H1 (cell line): ENCODE results near the gene MBD5. TPM values are rescaled to one million over a fixed set of nuclear protein-coding genes. Genes with fewer than 3 reads are reported as not detected.

Source experiments
- CTCF ChIA-PET: fragments of 300-600 bp; sonication (Branson Sonifier 250); formaldehyde crosslinking; loops from one replicate; lab custom pipeline; 2021; ENCODE audit not compliant: partially characterized antibody; lab: Charles Lee
- POLR2A ChIA-PET: fragments of 300-600 bp; sonication (Branson Sonifier 250); formaldehyde crosslinking; loops from one replicate; lab custom pipeline; 2021; ENCODE audit warnings: inconsistent platforms; ENCODE audit not compliant: partially characterized antibody; lab: Charles Lee
- DNase-seq, 2 experiments: peaks; one replicate each; pipeline versions ENCODE4 v3.0.0 to v3.0.0-alpha.2; 2010 to 2022; ENCODE audit warnings: low spot score in 2 of 2, low read depth in 1 of 2, mixed read lengths in 1 of 2
- FAIRE-seq: peaks from 2 replicates; lab custom pipeline; 2011; peaks lifted over from hg19 to GRCh38; lab: Jason Lieb, UNC
- H2AFZ ChIP-seq: 2 replicates; pipeline ENCODE4 v1.8.1; 2012; ENCODE audit warnings: low read length, inconsistent platforms
- H2AK5ac ChIP-seq: 2 replicates; pipeline ENCODE4 v1.6.1; 2013; ENCODE audit warnings: low read depth, low read length
- H2BK120ac ChIP-seq: replicated peaks from 2 replicates; pipeline ENCODE3; 2013; ENCODE audit warnings: low read depth, low read length, inconsistent platforms
- H2BK12ac ChIP-seq: 2 replicates; pipeline ENCODE4 v1.6.1; 2013; ENCODE audit warnings: low read depth, low read length
- H2BK15ac ChIP-seq: 2 replicates; pipeline ENCODE4 v1.6.1; 2013; ENCODE audit warnings: low read length
- H2BK20ac ChIP-seq: 2 replicates; pipeline ENCODE4 v1.6.1; 2013; ENCODE audit warnings: low read length
- H2BK5ac ChIP-seq: 2 replicates; pipeline ENCODE4 v1.6.1; 2013; ENCODE audit warnings: low read depth, low read length
- H3K14ac ChIP-seq: 2 replicates; pipeline ENCODE4 v1.6.1; 2013; ENCODE audit warnings: inconsistent platforms; ENCODE audit not compliant: insufficient read length
- H3K18ac ChIP-seq: 2 replicates; pipeline ENCODE4 v1.6.1; 2013; ENCODE audit warnings: low read length; ENCODE audit errors: extremely low read depth
- H3K23ac ChIP-seq: 2 replicates; pipeline ENCODE4 v1.6.1; 2013; ENCODE audit warnings: inconsistent platforms; ENCODE audit not compliant: insufficient read length
- H3K23me2 ChIP-seq: 2 replicates; pipeline ENCODE4 v1.6.1; 2013; ENCODE audit warnings: low read depth, low read length
- H3K27ac ChIP-seq: 2 replicates; pipeline ENCODE4 v1.6.1; 2011; ENCODE audit warnings: low read depth, low read length, inconsistent platforms
- H3K27me3 ChIP-seq, 4 experiments: replicated peaks in 1 of 4; 1 replicate in 1 of 4; 2 replicates in 3 of 4; pipeline versions ENCODE4 v1.6.1 to v1.8.1; 2011 to 2013; ENCODE audit warnings: low read length in 3 of 4, mild to moderate bottlenecking in 3 of 4, inconsistent platforms in 2 of 4, mixed read lengths in 2 of 4, moderate library complexity in 1 of 4; ENCODE audit not compliant: control insufficient read depth in 3 of 4, insufficient read depth in 3 of 4; ENCODE audit errors: extremely low read depth in 1 of 4
- H3K36me3 ChIP-seq, 4 experiments: 2 replicates each; pipeline versions ENCODE4 v1.6.1 to v1.8.1; 2011 to 2013; ENCODE audit warnings: mild to moderate bottlenecking in 4 of 4, low read length in 3 of 4, moderate library complexity in 2 of 4, control low read depth in 1 of 4, inconsistent platforms in 1 of 4; ENCODE audit not compliant: insufficient read depth in 4 of 4, control insufficient read depth in 2 of 4
- H3K4ac ChIP-seq: replicated peaks from 2 replicates; pipeline ENCODE3; 2013; ENCODE audit warnings: low read length, low read depth, mixed read lengths, inconsistent platforms; ENCODE audit not compliant: insufficient read length
- H3K4me1 ChIP-seq, 4 experiments: replicated peaks in 1 of 4; 1 replicate in 1 of 4; 2 replicates in 3 of 4; pipeline versions ENCODE4 v1.6.1 to v1.8.1; 2011 to 2013; ENCODE audit warnings: low read length in 3 of 4, inconsistent platforms in 2 of 4, mixed read lengths in 1 of 4; ENCODE audit not compliant: insufficient read depth in 4 of 4, control insufficient read depth in 3 of 4
- H3K4me2 ChIP-seq, 2 experiments: 2 replicates each; pipeline versions ENCODE4 v1.6.1 to v1.8.1; 2011 to 2013; ENCODE audit warnings: low read depth in 2 of 2, low read length in 2 of 2, control low read depth in 1 of 2, inconsistent platforms in 1 of 2, mild to moderate bottlenecking in 1 of 2; ENCODE audit not compliant: insufficient read depth in 1 of 2
- H3K4me3 ChIP-seq, 4 experiments: fragments of 200-600, 300-600 bp in 1 of 4; sonication (generic), shearing (Covaris generic), sonication (Bioruptor Twin) in 1 of 4; 2 replicates each; pipeline versions ENCODE4 v1.5.1 to v1.8.1; 2011 to 2016; ENCODE audit warnings: low read length in 4 of 4, low read depth in 3 of 4, control low read depth in 2 of 4, inconsistent platforms in 2 of 4, mild to moderate bottlenecking in 2 of 4, mixed read lengths in 1 of 4, moderate library complexity in 1 of 4; ENCODE audit not compliant: insufficient read depth in 2 of 4; ENCODE audit errors: extremely low read depth in 1 of 4
- H3K56ac ChIP-seq: replicated peaks from 2 replicates; pipeline ENCODE3; 2013; ENCODE audit warnings: low read depth, mild to moderate bottlenecking, mixed read lengths, low read length, inconsistent platforms; ENCODE audit not compliant: insufficient read length
- H3K79me1 ChIP-seq: 2 replicates; pipeline ENCODE4 v1.6.1; 2013; ENCODE audit warnings: low read depth, low read length, control low read depth
- H3K79me2 ChIP-seq, 2 experiments: 2 replicates each; pipeline versions ENCODE4 v1.6.1 to v1.8.1; 2012 to 2013; ENCODE audit warnings: low read length in 2 of 2, mild to moderate bottlenecking in 2 of 2, inconsistent platforms in 1 of 2; ENCODE audit not compliant: insufficient read depth in 2 of 2, control insufficient read depth in 1 of 2
- H3K9ac ChIP-seq, 4 experiments: replicated peaks in 1 of 4; 1 replicate in 1 of 4; 2 replicates in 3 of 4; pipeline versions ENCODE4 v1.6.1 to v1.8.1; 2011 to 2013; ENCODE audit warnings: low read depth in 3 of 4, low read length in 3 of 4, control low read depth in 2 of 4, mild to moderate bottlenecking in 2 of 4, moderate library complexity in 2 of 4, inconsistent platforms in 1 of 4; ENCODE audit errors: extremely low read depth in 1 of 4
- H3K9me3 ChIP-seq, 2 experiments: 2 replicates each; pipeline versions ENCODE4 v1.6.1 to v1.8.1; 2012 to 2013; ENCODE audit warnings: mild to moderate bottlenecking in 2 of 2, moderate library complexity in 2 of 2, control low read depth in 1 of 2, inconsistent platforms in 1 of 2, low read depth in 1 of 2, low read length in 1 of 2, mixed read lengths in 1 of 2; ENCODE audit not compliant: insufficient read depth in 2 of 2
- H4K20me1 ChIP-seq, 2 experiments: replicated peaks in 1 of 2; 2 replicates each; pipeline versions ENCODE3 to v1.8.1; 2011 to 2013; ENCODE audit warnings: inconsistent platforms in 2 of 2, low read length in 2 of 2, mild to moderate bottlenecking in 1 of 2; ENCODE audit not compliant: insufficient read depth in 2 of 2, control insufficient read depth in 1 of 2
- H4K5ac ChIP-seq: 2 replicates; pipeline ENCODE4 v1.6.1; 2013; ENCODE audit warnings: low read length, low read depth, mixed read lengths, inconsistent platforms; ENCODE audit not compliant: insufficient read length
- H4K8ac ChIP-seq: 2 replicates; pipeline ENCODE4 v1.8.0; 2013; ENCODE audit warnings: mild to moderate bottlenecking, moderate library complexity, low read length, inconsistent platforms; ENCODE audit not compliant: insufficient read depth; ENCODE audit errors: extremely low read depth
- H4K91ac ChIP-seq: replicated peaks from 2 replicates; pipeline ENCODE3; 2013; ENCODE audit warnings: low read length, mixed read lengths, inconsistent platforms; ENCODE audit not compliant: insufficient read length
- RFX5 ChIP-seq: IDR thresholded peaks from 2 replicates; pipeline ENCODE4 v1.6.1; 2011; ENCODE audit warnings: low read depth, low read length, improper control_type of control experiment, borderline replicate concordance
- RNF2 ChIP-seq: fragments of 200-900, 300-1000 bp; sonication (generic); IDR thresholded peaks from 2 replicates; pipeline ENCODE4 v1.7.1; 2016; ENCODE audit warnings: borderline replicate concordance, low read depth, mild to moderate bottlenecking, antibody characterized with exemption, low read length; ENCODE audit not compliant: poor library complexity, severe bottlenecking; ENCODE audit errors: missing control alignments
- WGBS, 2 experiments: shearing (Covaris generic) in 1 of 2; methylation state at CpG; one replicate each; pipeline versions ENCODE4 v1.1.6 to v1.1.7; 2013 to 2015; ENCODE audit warnings: low lambda C conversion rate in 2 of 2, mixed read lengths in 2 of 2, inconsistent platforms in 1 of 2, low coverage in 1 of 2, missing lambda C conversion rate in 1 of 2; ENCODE audit not compliant: insufficient replicate concordance in 2 of 2, insufficient coverage in 1 of 2, insufficient read length in 1 of 2; ENCODE audit errors: extremely low coverage in 1 of 2, missing lambda C conversion rate in 1 of 2; 5-methylcytosine and 5-hydroxymethylcytosine counted together
- polyA plus RNA-seq, 7 experiments: library from polyadenylated mRNA; depleted of rRNA in 3 of 7; stranded (reverse) in 5 of 7; unstranded in 2 of 7; fragments of >200 nt in 5 of 7; fragments of 200-250 nt in 2 of 7; gene quantifications; 1 replicate in 5 of 7; 2 replicates in 1 of 7; 4 replicates in 1 of 7; pipeline versions ENCODE4 v1.2.1 to v1.2.3, GENCODE V29; 2011 to 2013; ENCODE audit warnings: missing spikeins in 2 of 7, mixed read lengths in 2 of 7
- total RNA-seq: library from RNA; stranded (reverse); fragmentation: NEBNext Ultra II Directional; extraction: Animal tissue kit (Norgen Biotek cat#: 25700); gene quantifications from 2 replicates; pipeline ENCODE4 v1.2.1, GENCODE V29; 2021
- TF ChIP-seq, protein P1 (sequence below): IDR thresholded peaks from 2 replicates; pipeline ENCODE4 v1.6.1; 2012; ENCODE audit warnings: low read length, inconsistent platforms

The MBD5 gene
- total and polyA plus RNA-seq, 2 of the 8 experiments (the other 6 are each of a cell fraction or from before 2014, with no cell fraction given): 9.7 to 29.4 TPM

DNA sequence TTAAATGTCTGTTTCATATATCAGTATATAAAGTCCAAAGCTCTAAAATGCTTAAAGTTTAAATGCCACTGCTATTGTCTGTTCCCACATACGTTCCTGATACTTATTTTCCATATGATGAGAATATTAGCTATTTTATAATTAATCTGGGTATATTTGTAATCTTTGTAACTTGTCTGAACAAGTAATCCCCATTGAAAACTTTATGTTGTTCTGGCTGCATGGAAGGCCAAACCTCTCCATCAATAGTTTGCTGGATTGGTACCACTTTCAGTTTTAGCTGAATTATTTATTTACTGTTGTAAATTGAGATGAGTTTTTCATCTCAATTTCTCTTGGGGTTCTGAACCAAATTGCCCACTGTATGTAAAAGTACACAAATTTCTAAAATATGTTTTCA lies 1.5 kb downstream of the MBD5 start:
- CTCF ChIA-PET: interaction anchor here (0.9 to 1.7 kb wide), 5 partner anchors 15 to 175 kb away, joined by 3 to 4 read pairs (median 3); no protein-coding TSS in a partner anchor
- Histone ChIP-seq H2BK15ac (no peak overlapping the region), H3K4me2 (peak overlapping the region; percentile 85 to 99), H3K9me3 (no peaks in the 10 kb centered on the region), H3K23ac (no peak overlapping the region), H3K36me3 (peaks cover 0 to 4% (median 0%) of the 10 kb centered on the region in 4 experiments; a peak in 1 of 8 replicates), H2BK12ac (no peak overlapping the region), H2BK120ac (no peak overlapping the region), H4K8ac (no peak overlapping the region), H3K27me3 (no peaks in the 10 kb centered on the region), H3K79me2 (peaks cover 11 to 84% of the 10 kb centered on the region in 2 experiments), H3K4ac (no peak overlapping the region), H2AK5ac (no peak overlapping the region), H4K5ac (no peak overlapping the region), H3K14ac (no peak overlapping the region), H2BK20ac (no peak overlapping the region), H3K23me2 (peaks cover 6% of the 10 kb centered on the region), H3K79me1 (peaks cover 3% of the 10 kb centered on the region; the same call in 1 of the 2 replicates), H3K4me1 (no peaks in the 10 kb centered on the region; a peak in 2 of 7 replicates), H2BK5ac (no peak overlapping the region), H3K4me3 (peak overlapping the region; percentile 82 to 95 (median 88)), H2AFZ (no peak overlapping the region), H4K20me1 (peaks cover 7 to 8% of the 10 kb centered on the region in 2 experiments), H3K56ac (no peak overlapping the region), H3K9ac (no peak overlapping the region), H3K27ac (no peak overlapping the region), H4K91ac (no peak overlapping the region), H3K18ac (no peak overlapping the region)
- POLR2A ChIA-PET: interaction anchor here (0.8 kb wide), 1 partner anchor 21 kb away, joined by 3 read pairs; no protein-coding TSS in a partner anchor
- TF ChIP-seq RFX5: no peak
- TF ChIP-seq, protein P1, sequence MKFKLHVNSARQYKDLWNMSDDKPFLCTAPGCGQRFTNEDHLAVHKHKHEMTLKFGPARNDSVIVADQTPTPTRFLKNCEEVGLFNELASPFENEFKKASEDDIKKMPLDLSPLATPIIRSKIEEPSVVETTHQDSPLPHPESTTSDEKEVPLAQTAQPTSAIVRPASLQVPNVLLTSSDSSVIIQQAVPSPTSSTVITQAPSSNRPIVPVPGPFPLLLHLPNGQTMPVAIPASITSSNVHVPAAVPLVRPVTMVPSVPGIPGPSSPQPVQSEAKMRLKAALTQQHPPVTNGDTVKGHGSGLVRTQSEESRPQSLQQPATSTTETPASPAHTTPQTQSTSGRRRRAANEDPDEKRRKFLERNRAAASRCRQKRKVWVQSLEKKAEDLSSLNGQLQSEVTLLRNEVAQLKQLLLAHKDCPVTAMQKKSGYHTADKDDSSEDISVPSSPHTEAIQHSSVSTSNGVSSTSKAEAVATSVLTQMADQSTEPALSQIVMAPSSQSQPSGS: no peak
- no peak for TF ChIP-seq RNF2
- FAIRE-seq (no peak), DNase-seq (no peak)
- WGBS, 2 experiments: 47% methylated on average over 1 of the region's 1 CpG; no CpG with 5 or more reads in 1 of the 2 experiments
